GM12891 (cell line): ENCODE data around the gene PALM.

ENCODE experiments used
- PAX5 ChIP-seq: IDR thresholded peaks from 2 replicates; pipeline ENCODE4 v1.6.1; 2011; ENCODE audit warnings: low read length, moderate library complexity, mild to moderate bottlenecking; ENCODE audit not compliant: insufficient read depth, severe bottlenecking
- POLR2A ChIP-seq: IDR thresholded peaks from 2 replicates; pipeline ENCODE4 v1.6.1; 2011; ENCODE audit warnings: low read depth, low read length, control low read depth
- POLR2AphosphoS5 ChIP-seq: IDR thresholded peaks from 2 replicates; pipeline ENCODE4 v1.6.1; 2011; ENCODE audit warnings: low read depth, low read length, control low read depth
- POU2F2 ChIP-seq: IDR thresholded peaks from 2 replicates; pipeline ENCODE4 v1.6.1; 2011; ENCODE audit warnings: low read depth, mild to moderate bottlenecking, control low read depth, low read length, moderate library complexity
- SPI1 ChIP-seq: IDR thresholded peaks from 2 replicates; pipeline ENCODE4 v1.6.1; 2011; ENCODE audit warnings: low read depth, low read length, control low read depth
- TAF1 ChIP-seq: IDR thresholded peaks from 2 replicates; pipeline ENCODE4 v1.6.1; 2011; ENCODE audit warnings: low read depth, low read length, control low read depth

GRCh38 chr19:789701-790060, 80.9 kb downstream of the PALM start:
- TF ChIP-seq TAF1: no peak
- no peak for TF ChIP-seq POLR2A
- TF ChIP-seq POLR2AphosphoS5: no peak
- no peak for TF ChIP-seq SPI1
- TF ChIP-seq PAX5: no peak
- TF ChIP-seq POU2F2: no peak
